B cell (primary cell): ENCODE data around the gene DUSP14.

Source experiments
- CTCF ChIP-seq: fragments of 200-600 bp; IDR thresholded peaks from one replicate; pipeline ENCODE4 v1.8.0; 2022; ENCODE audit warnings: antibody characterized with exemption, mild to moderate bottlenecking
- EZH2 ChIP-seq: IDR thresholded peaks from 2 replicates; pipeline ENCODE4 v1.6.1; 2012; ENCODE audit warnings: borderline replicate concordance, low read depth, mild to moderate bottlenecking, moderate library complexity, low read length; ENCODE audit not compliant: insufficient read depth, poor library complexity, severe bottlenecking

DNA sequence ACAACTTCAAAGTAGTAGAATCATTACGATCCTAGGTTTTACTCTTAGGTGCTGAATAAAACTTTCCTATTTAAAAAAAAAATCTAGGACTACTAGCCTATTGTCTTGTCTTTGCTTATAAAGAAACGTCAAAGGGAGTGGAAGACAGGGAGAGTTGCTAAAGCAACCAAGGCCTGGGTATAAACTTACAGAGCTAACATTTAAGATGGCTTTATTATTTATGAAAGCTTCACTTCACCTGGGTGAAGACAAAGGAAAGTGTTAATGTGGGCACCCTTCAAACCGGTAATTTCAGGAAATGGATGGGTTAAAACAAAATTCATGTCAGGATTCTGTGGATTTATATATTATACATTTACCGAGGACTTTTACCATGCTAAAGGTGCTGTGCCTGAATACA lies 2.5 kb downstream of the DUSP14 start:
- no peak for TF ChIP-seq CTCF
- no peak for TF ChIP-seq EZH2
